Muscle layer of duodenum (tissue), 2 donors: ENCODE data around the gene IKZF1.

Experiments used
- H3K27ac ChIP-seq: one replicate; pipeline ENCODE4 v1.7.0; 2013; ENCODE audit warnings: mild to moderate bottlenecking, low read length
- H3K27me3 ChIP-seq: one replicate; pipeline ENCODE4 v1.7.0; 2013; ENCODE audit warnings: low read depth, mild to moderate bottlenecking, control low read depth, low read length
- H3K36me3 ChIP-seq, 2 donors: one replicate each; pipeline ENCODE4 v1.7.0; 2013; ENCODE audit warnings: low read length in 2 of 2, control low read depth in 1 of 2, mild to moderate bottlenecking in 1 of 2; ENCODE audit not compliant: insufficient read depth in 2 of 2, control insufficient read depth in 1 of 2
- H3K4me1 ChIP-seq, 2 donors: one replicate each; pipeline ENCODE4 v1.7.0; 2013; ENCODE audit warnings: low read length in 2 of 2, mild to moderate bottlenecking in 2 of 2, control low read depth in 1 of 2, moderate library complexity in 1 of 2; ENCODE audit not compliant: insufficient read depth in 2 of 2, control insufficient read depth in 1 of 2
- H3K4me3 ChIP-seq, 2 donors: one replicate each; pipeline ENCODE4 v1.7.0; 2013; ENCODE audit warnings: low read length in 2 of 2, low read depth in 1 of 2, mild to moderate bottlenecking in 1 of 2
- H3K9me3 ChIP-seq, 2 donors: one replicate each; pipeline ENCODE4 v1.7.0; 2013; ENCODE audit warnings: low read length in 2 of 2, control low read depth in 1 of 2, mild to moderate bottlenecking in 1 of 2; ENCODE audit not compliant: control insufficient read depth in 1 of 2
- donor health status: healthy.

The IKZF1 gene

DNA sequence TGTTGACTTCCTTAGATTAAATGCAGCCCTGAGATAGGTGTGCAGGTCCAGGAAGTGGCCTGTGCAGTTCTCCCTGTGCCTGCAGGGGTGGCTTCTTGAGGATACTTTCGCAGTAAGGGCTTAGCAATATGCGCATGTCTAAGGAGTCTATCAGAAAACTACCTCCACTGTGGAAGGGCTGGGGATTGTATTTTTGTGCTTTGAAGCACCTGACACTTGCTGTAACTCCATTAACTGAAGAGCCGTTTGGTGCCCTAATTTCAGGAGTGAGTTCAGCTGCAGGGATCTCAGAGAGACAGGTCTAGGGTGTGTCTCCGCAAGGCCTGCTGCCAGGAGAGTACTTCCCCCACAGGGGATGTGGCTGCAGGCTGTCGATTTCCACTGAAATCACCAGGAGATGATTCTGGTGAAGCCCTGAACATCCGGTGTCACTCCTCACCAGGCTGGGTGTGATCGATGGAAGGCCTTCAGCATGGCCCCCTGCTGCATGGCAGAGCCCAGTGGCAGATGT is 35.5 kb downstream of the IKZF1 start:
- Histone ChIP-seq H3K4me1 (no peaks in the 10 kb centered on the region), H3K9me3 (no peaks in the 10 kb centered on the region), H3K27ac (no peak overlapping the region), H3K36me3 (no peaks in the 10 kb centered on the region), H3K4me3 (no peak overlapping the region), H3K27me3 (peaks cover 4% of the 10 kb centered on the region)

DNA sequence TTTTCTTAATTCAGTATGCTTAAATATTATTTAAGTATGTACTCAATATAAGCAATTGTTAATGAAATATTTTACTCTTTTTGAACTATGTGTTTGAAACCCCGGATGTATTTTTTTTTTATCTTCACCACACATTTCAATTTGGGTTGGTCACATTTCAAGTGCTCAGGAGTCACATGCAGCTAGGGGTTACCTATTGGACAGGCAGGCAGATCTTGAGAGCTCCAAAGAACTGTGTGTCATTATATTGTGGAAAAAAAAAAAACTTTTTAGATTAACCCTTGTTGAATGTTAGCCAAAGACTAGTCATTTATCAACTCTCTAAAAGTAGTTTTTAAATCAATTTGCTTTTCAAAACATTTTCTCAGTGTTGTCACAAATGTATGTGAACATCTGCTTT is 37.2 kb downstream of the IKZF1 start:
- no peaks in the 10 kb centered on the region for H3K9me3 ChIP-seq
- no peaks in the 10 kb centered on the region for H3K36me3 ChIP-seq
- H3K27me3 ChIP-seq: no peaks in the 10 kb centered on the region
- H3K27ac ChIP-seq: no peak overlapping the region
- no peaks in the 10 kb centered on the region for H3K4me1 ChIP-seq
- no peak overlapping the region for H3K4me3 ChIP-seq

DNA sequence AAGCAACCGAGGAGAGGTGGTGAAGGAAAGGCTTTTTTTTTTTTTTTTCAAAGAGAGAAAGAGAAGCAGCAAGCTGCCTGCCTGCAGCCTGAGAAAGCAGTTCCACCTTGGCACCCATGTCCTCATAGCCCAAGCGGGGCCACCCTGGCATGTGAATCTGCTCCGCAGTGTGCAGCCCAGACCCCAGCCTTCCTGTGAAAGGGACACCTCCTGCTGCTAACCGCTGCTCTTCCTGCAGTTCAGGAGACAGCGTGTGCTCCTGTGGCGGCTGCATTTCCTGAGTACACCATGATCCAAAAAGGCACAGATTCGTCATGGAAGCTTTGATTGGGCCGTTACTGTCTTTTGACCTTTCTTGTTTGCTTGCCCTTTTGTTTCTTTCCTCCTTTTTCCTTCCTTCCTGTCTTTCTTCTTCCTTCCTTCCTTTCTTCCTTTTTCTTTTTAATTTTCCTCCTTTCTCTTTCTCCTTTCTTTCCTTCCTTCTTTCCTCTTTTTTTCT is 38.1 kb downstream of the IKZF1 start:
- Histone ChIP-seq H3K4me1 (no peaks in the 10 kb centered on the region), H3K9me3 (no peaks in the 10 kb centered on the region), H3K27me3 (no peaks in the 10 kb centered on the region), H3K27ac (no peak overlapping the region), H3K36me3 (no peaks in the 10 kb centered on the region), H3K4me3 (no peak overlapping the region)

DNA sequence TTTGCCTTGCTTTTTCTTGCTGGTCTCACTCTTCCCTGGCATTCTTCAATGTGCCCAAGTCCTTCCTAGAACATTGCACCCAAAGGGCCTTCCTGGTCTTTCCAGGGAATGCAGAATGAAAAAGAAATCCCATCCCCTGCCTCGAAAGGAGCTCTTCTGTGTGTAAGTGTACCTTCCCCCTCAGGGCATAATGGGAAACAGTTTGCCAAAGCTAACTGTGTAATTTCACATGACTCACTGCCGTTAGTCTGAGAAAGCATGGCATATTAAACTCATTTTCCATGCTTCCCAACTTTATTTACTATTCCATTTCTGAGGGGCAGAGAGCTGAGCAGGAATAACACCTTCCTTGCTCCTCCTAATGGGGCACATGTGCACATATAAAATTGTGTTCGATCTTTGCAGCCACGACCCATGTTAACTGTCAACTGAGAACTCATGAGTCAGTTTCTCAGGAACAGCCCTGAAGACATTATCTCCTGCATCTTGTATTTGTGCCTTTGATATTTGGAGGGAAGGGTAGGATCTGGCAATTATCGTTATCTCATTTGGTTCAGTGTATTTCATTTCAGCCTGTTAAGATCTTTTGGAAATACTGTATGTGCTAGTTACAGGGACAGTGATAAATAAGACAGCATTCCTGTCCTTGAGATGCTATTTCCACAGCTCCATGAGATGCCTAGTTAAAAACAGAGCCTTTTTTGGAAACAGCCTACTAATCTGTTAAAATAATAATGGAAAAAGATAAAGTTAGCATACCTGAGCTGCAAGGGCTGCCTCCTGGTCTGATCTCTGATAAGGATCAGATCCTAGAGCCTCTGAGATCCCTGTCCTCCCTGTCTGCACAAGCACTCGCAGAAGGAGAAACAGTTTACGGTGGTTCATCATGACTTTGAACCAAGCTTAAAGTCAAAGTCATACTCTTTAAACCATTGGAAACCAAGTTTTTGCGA is 42.3 kb downstream of the IKZF1 start:
- no peaks in the 10 kb centered on the region for H3K36me3 ChIP-seq
- no peaks in the 10 kb centered on the region for H3K4me1 ChIP-seq
- H3K27ac ChIP-seq: no peak overlapping the region
- H3K9me3 ChIP-seq: no peaks in the 10 kb centered on the region
- H3K27me3 ChIP-seq: no peaks in the 10 kb centered on the region
- H3K4me3 ChIP-seq: no peak overlapping the region

DNA sequence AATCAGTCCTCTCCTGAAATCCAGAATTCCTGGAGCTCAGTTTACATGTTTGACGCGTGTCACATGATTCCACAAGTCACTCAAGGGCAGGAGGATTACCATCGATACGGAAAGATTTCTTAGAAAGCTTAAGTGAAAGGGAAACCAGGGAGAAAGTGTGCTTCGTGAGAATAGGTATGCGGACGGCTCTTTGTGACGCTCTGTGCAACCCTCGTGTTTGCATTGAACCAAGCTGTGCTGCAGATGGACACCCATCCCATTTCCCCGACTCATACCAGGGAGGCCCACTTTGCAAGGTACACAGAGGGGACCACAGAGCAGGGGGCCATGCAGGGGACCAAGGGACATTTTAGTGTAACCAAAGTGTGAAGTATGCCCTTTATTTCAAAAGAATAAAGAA is 43.2 kb downstream of the IKZF1 start:
- no peak overlapping the region for H3K27ac ChIP-seq
- H3K4me1 ChIP-seq: no peaks in the 10 kb centered on the region
- no peaks in the 10 kb centered on the region for H3K36me3 ChIP-seq
- no peaks in the 10 kb centered on the region for H3K27me3 ChIP-seq
- no peaks in the 10 kb centered on the region for H3K9me3 ChIP-seq
- H3K4me3 ChIP-seq: no peak overlapping the region

DNA sequence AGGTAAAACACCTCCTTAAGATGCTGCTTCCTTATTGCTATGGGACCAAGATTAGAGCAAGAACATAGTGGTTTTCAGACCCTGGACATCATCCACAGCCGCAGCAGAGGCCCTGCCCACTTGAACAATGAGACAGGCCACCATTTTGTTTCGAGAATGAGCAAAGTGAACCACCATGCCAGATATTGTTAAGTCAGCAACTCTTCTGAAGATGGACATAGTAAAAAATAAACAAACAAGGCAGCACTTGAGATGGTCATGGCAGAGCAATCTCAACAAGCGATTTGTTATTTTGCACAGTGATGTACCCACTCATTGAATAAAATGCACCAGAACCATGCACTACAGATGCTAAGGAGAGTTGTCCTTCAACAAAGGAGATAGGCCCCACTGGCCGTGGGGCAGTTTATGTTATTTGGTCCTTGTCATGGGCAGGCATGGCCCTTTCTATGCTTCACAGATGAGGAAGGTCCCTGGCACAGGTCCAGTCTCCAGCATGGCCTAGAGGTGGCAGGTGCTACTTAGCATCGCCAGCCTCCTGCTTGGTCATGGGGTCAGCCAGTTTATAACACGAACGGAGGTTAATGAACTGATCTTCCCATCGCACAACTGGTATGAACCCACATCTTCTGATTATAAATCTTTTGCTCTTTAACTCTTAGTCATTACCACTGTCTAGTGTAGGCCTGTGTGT is 44.1 kb downstream of the IKZF1 start:
- no peaks in the 10 kb centered on the region for H3K36me3 ChIP-seq
- H3K4me3 ChIP-seq: no peak overlapping the region
- H3K27me3 ChIP-seq: no peaks in the 10 kb centered on the region
- H3K9me3 ChIP-seq: no peaks in the 10 kb centered on the region
- H3K4me1 ChIP-seq: no peaks in the 10 kb centered on the region
- no peak overlapping the region for H3K27ac ChIP-seq

DNA sequence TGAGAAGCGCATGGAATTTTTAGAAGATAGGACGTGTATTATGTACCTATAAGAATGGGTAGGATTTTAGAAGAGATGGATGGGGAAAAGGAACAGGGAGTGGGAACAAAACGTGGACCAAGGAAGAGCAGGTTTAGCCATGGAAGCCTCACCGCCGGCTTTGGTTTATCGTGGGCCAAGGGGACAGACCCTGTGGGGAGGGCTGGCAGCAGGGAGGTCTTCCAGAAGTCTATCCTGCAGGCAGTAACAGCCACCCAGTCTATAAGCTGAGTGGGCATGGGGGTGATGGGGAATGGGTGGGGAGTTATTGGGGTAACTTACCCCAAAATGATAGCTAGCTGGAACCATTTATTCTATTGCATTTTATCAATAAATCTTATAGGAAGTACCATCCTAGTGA is 44.9 kb downstream of the IKZF1 start:
- H3K9me3 ChIP-seq: no peaks in the 10 kb centered on the region

DNA sequence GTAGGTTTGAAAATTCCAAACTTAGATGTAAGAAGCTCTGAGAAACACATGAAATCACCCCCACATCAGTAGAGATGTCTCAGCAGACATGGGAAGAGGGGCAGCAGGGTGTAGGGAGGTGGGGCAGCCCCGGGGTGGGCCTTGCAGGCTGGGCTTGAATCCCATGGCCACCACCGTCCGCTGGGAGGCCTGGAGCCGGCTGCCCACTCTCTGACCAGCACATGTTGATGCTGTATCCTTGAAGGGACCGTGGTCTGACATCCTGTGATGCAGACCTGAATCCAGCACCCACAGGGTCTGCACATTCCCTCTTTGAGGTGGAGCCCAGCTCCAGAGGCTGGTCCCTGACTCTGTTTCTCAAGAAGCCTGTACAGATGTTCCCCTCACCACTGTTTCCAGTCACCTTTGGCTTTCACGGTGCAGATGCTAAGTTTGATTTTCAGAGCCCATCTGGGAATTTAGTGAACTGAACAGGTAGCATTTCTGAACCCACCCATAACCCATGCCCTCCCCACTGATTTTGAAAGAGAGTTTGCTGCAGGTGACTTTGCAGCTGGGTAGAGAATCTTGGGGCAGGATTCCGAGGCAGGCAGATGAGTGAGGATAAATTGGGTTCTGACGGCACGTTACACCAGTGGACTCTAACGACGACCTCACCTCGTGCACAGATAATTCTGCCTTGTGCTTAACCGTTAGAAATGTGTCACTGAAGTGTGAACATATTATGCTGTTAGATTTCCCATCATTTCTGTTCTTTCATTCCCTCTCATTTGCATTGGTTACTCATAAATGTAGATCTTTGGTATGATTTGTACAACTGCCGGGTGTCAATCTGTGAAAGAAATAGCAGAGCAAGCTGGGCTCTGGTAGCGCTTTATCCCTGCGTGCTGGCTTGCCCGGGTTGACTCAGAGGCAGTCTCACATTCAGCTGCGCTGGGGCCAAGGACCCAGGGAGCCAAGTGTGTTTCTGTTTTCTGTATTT is 45.7 kb downstream of the IKZF1 start:
- no peak overlapping the region for H3K4me3 ChIP-seq
- no peaks in the 10 kb centered on the region for H3K4me1 ChIP-seq
- H3K27me3 ChIP-seq: no peaks in the 10 kb centered on the region
- no peaks in the 10 kb centered on the region for H3K36me3 ChIP-seq
- no peaks in the 10 kb centered on the region for H3K9me3 ChIP-seq
- no peak overlapping the region for H3K27ac ChIP-seq

More for the DNA sequence above, 44.9 kb downstream of the IKZF1 start:
- H3K27me3 ChIP-seq: no peaks in the 10 kb centered on the region
- H3K27ac ChIP-seq: no peak overlapping the region
- H3K4me3 ChIP-seq: no peak overlapping the region
- no peaks in the 10 kb centered on the region for H3K4me1 ChIP-seq
- no peaks in the 10 kb centered on the region for H3K36me3 ChIP-seq

DNA sequence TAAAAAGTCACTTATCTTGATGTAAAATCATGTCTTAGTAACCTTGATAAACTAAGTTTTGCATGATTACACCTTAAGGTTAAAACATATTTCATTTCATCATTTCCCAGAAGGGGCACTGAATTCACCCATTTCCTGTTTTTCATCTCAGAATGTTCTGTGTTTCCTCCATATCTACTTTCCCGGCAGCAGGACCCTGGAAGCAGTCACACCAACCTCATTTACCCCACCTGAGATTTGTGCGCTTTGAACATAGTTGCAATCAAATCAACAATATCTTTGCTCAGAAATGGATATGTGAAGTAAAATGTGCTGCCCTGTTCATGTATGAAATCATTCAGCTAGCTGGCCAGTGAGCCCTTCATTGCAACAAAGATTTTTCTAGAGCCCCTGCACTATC is 46.8 kb downstream of the IKZF1 start:
- Histone ChIP-seq H3K4me1 (no peaks in the 10 kb centered on the region), H3K9me3 (no peaks in the 10 kb centered on the region), H3K27ac (peak overlapping the region; percentile 44), H3K36me3 (no peaks in the 10 kb centered on the region), H3K27me3 (no peaks in the 10 kb centered on the region), H3K4me3 (no peak overlapping the region)

DNA sequence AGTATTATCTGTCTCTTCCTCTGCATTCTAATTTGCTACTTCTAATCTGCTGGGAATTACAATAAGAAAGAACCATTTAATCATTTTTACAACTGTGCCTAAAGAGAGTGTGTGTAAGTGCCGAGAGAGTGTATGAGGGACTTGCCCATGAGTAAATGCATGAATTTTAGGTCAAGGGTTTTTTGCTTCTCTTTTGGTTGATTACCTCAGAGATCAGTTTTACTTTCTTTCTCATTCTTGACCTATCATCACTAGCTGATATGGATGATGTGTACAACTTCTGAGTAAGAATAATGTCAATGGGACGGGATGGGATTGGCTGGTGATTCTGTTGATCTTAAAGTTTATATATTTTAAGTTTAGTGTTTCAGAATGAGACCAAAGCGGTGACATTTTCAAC is 47.8 kb downstream of the IKZF1 start:
- Histone ChIP-seq H3K27me3 (no peaks in the 10 kb centered on the region), H3K36me3 (no peaks in the 10 kb centered on the region), H3K27ac (peak overlapping the region; percentile 44), H3K9me3 (no peaks in the 10 kb centered on the region), H3K4me3 (no peak overlapping the region), H3K4me1 (no peaks in the 10 kb centered on the region)
